Measurements from ENCODE around the gene CTNS. TPM values are rescaled to one million over a fixed set of nuclear protein-coding genes. Genes with fewer than 3 reads are reported as not detected.

The CTNS gene
- total RNA-seq, 1 experiment from 2014 or later = 7.9 TPM

DNA sequence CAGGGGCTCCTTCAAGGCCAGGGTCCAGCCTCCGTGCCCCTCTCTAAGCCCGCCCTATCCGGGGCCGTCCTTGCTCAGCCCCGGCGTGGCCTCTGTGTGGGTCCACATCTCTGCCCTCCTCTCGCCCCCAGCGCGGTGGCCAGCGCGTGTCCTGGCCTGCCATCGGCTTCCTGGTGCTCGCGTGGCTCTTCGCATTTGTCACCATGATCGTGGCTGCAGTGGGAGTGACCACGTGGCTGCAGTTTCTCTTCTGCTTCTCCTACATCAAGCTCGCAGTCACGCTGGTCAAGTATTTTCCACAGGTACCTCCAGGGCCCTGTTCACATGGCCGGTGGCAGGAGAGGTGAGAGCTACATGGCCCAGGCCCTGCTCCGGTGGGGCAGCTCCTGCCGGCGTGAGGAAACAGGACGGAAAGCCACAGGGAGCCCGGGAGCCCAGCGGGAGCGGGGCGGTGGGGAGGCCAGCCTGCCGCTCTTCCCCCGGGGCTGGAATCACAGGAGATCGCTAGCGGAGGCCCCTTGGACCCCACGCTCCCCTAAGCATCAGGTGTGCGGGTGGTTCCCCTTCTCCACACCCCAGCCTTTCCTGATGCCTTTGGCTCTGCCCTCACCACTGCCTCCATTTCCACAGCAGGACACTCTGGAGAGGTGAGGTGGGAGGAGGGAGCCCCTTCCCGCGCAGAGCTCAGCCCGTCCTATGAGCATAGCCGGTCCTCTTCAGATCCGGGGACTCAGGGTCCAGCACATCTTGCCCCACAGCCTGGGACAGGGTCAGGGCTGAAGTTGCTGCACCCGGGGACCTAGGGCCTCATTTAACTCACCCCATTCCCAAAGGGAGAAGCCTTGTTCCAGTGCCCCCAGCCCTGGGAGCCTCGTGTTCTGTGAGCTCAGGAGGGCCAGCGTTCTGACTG is 21.6 kb downstream of the CTNS start:
- Histone ChIP-seq H3K4me2 (ENCODE audit: low read length) (no peak overlapping the region), H3K4me3 (replicated peaks in 1 of 2; ENCODE audit: low read depth in 1 of 2, low read length in 2 of 2) (no peak overlapping the region), H2AFZ (ENCODE audit: low read depth, low read length, poor library complexity, severe bottlenecking) (no peak overlapping the region), H3K4me1 (ENCODE audit: control insufficient read depth in 1 of 2, insufficient read depth in 2 of 2, low read length in 2 of 2) (peaks cover 12 to 16% of the 10 kb centered on the region in 2 experiments), H3K36me3 (ENCODE audit: control insufficient read depth in 1 of 2, insufficient read depth in 2 of 2, low read length in 2 of 2) (no peaks in the 10 kb centered on the region), H3K9ac (ENCODE audit: low read length) (no peak overlapping the region), H3K79me2 (ENCODE audit: insufficient read depth, low read length) (no peaks in the 10 kb centered on the region), H3K27me3 (ENCODE audit: insufficient read depth, low read length) (no peaks in the 10 kb centered on the region), H3K27ac (ENCODE audit: low read depth, low read length) (no peak overlapping the region), H3K9me3 (ENCODE audit: control insufficient read depth in 1 of 2, insufficient read depth in 1 of 2, low read depth in 1 of 2, low read length in 2 of 2) (no peaks in the 10 kb centered on the region), H4K20me1 (ENCODE audit: insufficient read depth) (no peaks in the 10 kb centered on the region), H3K9me2 (ENCODE audit: insufficient read depth) (no peaks in the 10 kb centered on the region)
- no TSS peak for BruUV-seq (replicated peaks)
- CTCF ChIA-PET = no interaction called here
- POLR2A ChIA-PET = interaction anchor here (1.2 kb wide), 1 partner anchor 9 kb away, joined by 3 read pairs; no protein-coding TSS in a partner anchor
- intact Hi-C loops (cut with micrococcal nuclease) = no loop called here
- RAD21 ChIA-PET (ENCODE audit: low non-redundant PET in 1 of 2, low total read pairs in 2 of 2, uncharacterized antibody in 2 of 2, unreplicated experiment in 2 of 2) = no interaction called here
- TF ChIP-seq, protein P1, sequence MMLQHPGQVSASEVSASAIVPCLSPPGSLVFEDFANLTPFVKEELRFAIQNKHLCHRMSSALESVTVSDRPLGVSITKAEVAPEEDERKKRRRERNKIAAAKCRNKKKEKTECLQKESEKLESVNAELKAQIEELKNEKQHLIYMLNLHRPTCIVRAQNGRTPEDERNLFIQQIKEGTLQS (IDR thresholded peaks at IDR 0.05) = no peak
- TF ChIP-seq POLR2A (IDR thresholded peaks at IDR 0.05; ENCODE audit: borderline replicate concordance, extremely low read depth, insufficient read depth, insufficient read length) = no peak
- no peak for TF ChIP-seq CBX3 (IDR thresholded peaks at IDR 0.05; ENCODE audit: low read depth)
- TF ChIP-seq, protein P2, sequence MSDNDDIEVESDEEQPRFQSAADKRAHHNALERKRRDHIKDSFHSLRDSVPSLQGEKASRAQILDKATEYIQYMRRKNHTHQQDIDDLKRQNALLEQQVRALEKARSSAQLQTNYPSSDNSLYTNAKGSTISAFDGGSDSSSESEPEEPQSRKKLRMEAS (IDR thresholded peaks at IDR 0.05) = no peak
- no peak for TF ChIP-seq TCF7L2 (IDR thresholded peaks at IDR 0.05; ENCODE audit: borderline replicate concordance, extremely low read depth, insufficient read depth, insufficient read length)
- TF ChIP-seq RAD21 (IDR thresholded peaks at IDR 0.05; ENCODE audit: low read depth) = no peak
- TF ChIP-seq SIN3A (IDR thresholded peaks at IDR 0.05; ENCODE audit: low read depth) = no peak
- TF ChIP-seq JUND (IDR thresholded peaks at IDR 0.05) = no peak
- no peak for TF ChIP-seq CEBPB (IDR thresholded peaks at IDR 0.05; ENCODE audit: low read depth)
- TF ChIP-seq SRF (IDR thresholded peaks at IDR 0.05; ENCODE audit: low read depth) = no peak
- TF ChIP-seq POLR2AphosphoS5 (IDR thresholded peaks at IDR 0.05; ENCODE audit: low read depth, low read length) = no peak
- no peak for TF ChIP-seq YY1 (IDR thresholded peaks at IDR 0.05; ENCODE audit: extremely low read depth, insufficient replicate concordance, low read depth, low read length)
- no peak for TF ChIP-seq EZH2 (IDR thresholded peaks at IDR 0.05)
- no peak for TF ChIP-seq ZNF274 (IDR thresholded peaks at IDR 0.05; ENCODE audit: low read depth, low read length)
- TF ChIP-seq SP1 (IDR thresholded peaks at IDR 0.05; ENCODE audit: low read depth) = no peak
- TF ChIP-seq FOSL1 (IDR thresholded peaks at IDR 0.05; ENCODE audit: low read depth) = no peak
- TF ChIP-seq, protein P3, sequence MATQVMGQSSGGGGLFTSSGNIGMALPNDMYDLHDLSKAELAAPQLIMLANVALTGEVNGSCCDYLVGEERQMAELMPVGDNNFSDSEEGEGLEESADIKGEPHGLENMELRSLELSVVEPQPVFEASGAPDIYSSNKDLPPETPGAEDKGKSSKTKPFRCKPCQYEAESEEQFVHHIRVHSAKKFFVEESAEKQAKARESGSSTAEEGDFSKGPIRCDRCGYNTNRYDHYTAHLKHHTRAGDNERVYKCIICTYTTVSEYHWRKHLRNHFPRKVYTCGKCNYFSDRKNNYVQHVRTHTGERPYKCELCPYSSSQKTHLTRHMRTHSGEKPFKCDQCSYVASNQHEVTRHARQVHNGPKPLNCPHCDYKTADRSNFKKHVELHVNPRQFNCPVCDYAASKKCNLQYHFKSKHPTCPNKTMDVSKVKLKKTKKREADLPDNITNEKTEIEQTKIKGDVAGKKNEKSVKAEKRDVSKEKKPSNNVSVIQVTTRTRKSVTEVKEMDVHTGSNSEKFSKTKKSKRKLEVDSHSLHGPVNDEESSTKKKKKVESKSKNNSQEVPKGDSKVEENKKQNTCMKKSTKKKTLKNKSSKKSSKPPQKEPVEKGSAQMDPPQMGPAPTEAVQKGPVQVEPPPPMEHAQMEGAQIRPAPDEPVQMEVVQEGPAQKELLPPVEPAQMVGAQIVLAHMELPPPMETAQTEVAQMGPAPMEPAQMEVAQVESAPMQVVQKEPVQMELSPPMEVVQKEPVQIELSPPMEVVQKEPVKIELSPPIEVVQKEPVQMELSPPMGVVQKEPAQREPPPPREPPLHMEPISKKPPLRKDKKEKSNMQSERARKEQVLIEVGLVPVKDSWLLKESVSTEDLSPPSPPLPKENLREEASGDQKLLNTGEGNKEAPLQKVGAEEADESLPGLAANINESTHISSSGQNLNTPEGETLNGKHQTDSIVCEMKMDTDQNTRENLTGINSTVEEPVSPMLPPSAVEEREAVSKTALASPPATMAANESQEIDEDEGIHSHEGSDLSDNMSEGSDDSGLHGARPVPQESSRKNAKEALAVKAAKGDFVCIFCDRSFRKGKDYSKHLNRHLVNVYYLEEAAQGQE (IDR thresholded peaks at IDR 0.05; ENCODE audit: low read depth) = no peak
- ATAC-seq = no peak
- no peak for DNase-seq (ENCODE audit: low read depth, low spot score)

All from HCT116 (cell line).